Activated CD4-positive, alpha-beta T cell treated with anti-CD3 and anti-CD28 coated beads, Interleukin-2, amount 50 U/mL, for 16 hours (primary cell): ENCODE data around the gene QSOX2.

Experiments
- DNase-seq: peaks from one replicate; pipeline ENCODE4 v3.0.0-alpha.2; 2020

Gene QSOX2

DNA sequence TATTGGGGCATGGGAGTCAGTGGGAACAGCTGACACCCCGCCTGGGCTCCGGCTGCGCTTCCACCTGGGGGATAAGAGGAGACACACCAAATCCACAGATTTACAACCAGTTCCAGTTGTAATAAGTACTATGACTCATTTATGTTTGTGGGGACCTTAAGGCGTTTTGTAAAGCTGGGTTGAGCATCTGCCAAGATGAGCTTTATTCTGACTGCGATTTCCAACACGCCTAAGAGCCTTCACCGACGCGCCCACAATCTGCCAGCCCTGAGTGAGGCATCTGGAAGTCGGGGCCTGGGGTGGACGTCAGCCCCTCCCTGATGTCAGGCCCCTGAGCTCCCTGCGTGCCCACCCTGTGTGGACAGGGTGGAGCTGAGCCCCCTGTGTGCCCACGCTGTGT lies 26.3 kb downstream of the QSOX2 start:
- no peak for DNase-seq

DNA sequence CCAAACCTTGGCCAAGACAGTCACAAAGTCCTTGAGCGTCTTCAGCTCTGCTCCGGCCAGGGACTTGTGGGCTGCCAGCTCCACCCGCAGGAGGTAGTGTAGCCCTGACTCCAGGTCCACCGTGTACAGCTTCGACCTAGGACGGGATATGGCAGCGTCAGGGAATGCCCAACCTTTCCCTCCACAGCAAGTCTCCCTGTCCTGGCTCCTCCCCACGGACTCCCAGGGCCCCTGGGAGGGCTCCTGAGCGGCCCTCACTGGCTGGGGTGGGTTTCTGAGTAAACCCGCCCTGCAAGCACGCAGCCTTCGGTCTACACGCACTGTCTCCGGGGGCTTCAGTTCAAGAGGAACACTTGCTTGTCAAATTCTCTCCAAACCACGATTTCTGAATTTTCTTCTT lies 26.9 kb downstream of the QSOX2 start:
- no peak for DNase-seq

DNA sequence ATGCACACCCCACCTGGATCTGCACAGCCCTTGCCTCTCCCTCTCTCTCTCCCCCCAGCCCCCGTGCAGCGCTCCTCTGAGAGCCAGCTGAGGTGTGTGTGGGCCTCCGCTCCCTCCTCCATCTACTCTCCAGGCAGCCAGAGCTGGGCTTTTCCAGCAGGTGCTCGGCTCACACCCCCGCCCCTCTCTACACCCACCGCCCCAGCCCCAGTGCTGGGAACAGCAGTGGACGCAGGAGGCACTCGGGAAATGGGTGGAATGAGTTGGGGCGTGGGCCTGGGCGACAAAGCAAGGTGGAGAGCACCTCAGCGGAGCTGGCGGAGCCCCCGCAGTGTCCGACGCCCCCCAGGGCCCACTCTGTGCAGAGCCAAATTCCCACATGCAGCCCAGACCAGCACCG lies 27.3 kb downstream of the QSOX2 start:
- DNase-seq: no peak

DNA sequence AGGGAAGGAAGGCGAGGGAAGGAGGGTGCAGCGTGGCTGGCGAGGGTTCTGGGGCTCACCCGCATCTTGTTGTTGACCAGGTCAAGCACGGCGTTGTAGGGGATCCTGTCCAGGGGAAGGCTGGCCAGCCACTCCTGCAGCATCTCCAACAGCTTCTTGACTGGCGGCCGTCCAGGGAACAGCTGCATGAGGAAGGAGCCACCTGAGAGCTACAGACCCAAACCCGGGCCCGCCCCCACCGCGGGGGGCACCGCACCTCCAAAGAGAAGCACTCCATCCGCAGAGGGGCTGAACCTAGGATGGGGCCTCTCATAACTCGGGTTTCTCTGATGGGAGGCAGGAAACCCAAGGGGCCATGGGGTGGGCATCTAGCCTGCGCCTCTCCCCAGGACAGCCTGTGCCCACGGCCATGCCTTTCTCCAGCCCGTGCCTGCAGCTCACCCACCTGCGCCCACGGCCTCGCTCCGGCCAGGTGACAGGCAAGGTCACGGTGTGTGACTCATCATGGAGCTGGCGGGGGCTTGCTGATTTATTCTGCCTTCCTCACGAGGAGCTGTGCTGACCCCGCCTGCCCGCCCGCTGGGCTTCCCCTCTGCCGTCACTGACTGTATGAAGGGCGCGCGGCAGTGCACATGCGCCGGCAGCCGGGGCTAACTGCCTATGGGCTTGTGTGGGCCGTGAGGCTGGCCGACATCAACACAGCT lies 28.9 kb downstream of the QSOX2 start:
- no peak for DNase-seq

DNA sequence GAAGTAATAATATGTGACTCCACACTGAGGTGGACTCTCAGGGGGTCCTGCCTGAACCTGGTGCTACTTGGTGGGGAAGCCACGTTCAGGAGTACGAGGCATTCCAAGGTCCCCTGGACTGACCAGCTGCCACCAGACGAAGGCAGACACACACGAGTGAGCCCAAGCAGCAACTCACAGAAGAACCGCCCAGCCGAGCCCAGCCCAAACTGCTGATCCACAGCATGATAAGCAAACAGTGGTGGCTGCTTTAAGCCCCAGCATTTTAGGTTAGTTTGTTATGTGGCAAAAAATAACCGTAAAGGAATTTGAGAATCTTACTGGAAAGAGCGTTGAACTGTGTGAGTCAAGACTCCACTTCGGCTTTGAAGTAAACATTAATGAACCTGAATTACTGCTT lies 31.9 kb downstream of the QSOX2 start:
- no peak for DNase-seq

DNA sequence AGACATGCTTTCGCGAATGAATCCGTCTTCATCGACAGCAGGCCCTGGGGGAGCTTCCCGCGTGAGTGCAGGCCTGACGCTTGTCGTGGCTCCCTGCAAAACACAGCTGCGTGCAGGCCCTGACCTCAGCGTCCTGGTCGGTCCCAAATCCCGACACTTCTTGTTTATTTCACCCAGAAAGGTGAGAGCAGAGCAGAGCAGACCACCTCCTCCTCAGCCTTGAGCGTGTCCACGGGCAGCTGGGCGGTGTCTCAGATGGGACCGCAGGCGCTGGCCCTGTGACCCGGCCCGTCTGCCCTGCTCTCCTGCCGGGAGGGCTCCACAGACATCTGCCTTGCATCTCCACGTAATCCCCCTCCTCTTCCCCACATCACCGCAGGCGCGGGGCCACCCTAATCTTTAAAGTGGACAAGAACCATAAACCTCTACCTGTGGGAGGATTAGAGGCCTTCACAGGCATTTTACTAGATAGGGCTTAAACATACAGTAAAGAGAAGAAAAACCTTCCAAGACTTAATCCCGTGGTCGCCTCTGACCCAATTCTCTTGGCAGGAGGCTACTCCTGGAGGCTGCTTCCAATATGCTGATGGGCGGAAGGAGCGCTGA lies 33.2 kb downstream of the QSOX2 start:
- DNase-seq: no peak

DNA sequence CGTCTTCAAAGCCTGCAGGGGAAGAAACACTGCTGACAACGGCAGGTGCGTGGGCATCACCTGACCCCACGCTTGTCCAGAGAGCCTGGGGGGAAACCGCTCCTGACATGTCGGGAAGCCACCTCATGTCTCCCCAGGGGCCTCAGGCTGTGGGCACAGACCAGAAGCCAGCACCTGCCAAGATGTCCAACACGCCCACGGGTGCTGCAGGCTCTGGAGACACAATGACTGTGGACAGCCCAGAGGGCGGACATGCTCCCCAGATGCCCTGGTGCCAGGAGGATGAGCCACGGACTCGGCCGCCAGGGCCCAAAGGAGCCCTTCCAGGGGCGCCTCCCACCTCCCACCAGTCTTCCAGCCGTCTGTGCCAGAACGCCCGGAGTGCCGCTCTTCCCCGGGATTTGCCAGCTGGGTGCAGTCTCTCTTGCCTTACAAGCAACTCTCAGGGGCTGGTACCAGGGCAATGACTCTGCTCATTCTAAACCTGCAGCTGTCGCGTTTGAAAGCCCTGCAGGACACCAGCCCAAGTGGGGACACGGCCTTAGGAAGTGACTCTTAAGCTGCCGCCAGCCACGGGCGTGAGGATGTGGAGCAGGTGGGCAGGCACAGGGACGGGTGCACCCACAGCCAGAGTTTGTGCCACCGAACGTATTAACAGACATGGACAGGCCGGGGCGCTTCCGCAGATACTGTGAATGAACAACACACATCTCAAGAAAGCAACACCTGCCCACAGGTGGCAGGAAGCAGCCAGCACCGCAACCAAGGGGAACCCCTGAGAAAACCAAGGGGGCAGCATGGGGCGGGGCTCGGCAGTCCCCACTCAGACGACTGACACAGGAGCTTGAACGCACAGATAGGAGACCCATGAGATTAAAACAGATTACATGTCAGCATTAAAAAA lies 33.9 kb downstream of the QSOX2 start:
- no peak for DNase-seq

DNA sequence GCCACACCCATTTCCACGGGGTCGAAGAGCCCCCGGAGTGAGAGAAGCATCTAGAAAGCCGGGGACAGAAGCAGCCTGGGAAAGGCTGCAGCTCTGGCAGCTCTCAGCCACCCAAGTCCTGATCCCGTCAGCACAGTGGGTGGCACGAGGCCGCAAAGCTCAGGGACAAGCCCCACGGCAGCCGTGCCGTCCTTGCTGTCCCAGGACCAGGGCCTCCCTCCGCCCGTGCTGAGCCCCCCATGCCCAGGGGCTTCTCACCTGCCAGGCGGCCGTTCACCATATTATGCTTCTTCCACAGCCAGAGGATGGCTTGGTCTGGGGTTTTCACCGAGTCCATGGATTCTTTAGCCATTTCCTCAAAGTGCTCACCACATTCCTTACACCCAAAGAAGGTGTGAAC lies 34.6 kb downstream of the QSOX2 start:
- DNase-seq: no peak

DNA sequence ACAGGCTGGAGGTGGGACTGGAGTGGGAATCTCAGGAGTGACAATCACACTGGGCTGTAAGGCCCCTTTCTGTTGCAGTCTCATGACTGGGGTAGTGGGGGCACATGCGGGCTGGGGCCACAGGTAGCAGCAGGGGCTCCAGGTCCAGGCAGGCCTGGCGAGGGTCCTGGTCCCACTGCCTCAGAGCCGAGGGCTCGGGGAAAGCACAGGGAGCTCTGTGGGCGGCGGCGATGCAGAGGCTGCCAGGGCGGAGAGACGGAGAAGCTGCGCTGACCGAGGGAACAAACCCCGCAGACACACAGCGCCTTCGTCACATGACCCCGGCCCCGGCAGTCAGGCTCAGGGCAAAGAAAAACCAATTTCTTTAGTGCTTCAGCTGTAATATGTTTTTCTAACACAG lies 35.3 kb downstream of the QSOX2 start:
- DNase-seq: no peak

DNA sequence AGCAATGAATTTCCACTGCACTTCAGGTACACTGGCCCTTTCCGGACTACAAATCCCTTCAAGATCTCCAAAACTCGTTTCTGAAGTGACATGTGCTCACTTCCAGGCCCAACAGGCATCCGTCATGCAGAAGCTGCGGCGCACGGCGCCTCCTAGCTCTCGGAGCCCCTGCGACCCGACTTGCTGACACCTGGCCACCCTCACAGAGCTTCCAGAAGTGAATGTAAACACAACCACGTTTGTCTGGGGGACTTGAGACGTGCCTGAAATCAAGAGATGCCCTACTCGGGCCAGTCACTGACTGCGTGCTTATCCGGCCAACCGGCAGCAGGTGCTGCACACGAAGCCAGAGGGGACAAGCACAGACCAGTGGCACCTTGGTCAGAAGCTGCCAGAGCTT lies 35.8 kb downstream of the QSOX2 start:
- DNase-seq: no peak

DNA sequence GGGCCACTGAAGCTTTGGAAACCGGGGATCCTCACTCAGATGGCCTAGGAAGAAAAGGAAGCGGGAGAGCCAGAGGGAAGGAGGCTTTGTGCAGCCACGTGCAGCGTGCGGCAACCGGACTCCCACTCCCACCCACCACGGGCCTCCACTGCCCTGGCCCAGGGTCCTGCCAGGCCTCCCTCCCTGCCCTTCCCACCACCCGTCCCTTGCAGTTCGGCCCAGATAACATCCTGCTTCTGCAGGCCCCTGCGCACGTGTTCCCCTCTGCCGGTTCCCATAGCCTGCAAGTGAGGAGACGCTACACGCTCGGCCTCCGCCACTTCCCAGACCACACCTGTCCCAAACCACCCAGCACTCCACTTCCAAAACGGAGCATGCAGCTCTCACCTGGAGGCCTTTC lies 36.4 kb downstream of the QSOX2 start:
- DNase-seq: no peak

DNA sequence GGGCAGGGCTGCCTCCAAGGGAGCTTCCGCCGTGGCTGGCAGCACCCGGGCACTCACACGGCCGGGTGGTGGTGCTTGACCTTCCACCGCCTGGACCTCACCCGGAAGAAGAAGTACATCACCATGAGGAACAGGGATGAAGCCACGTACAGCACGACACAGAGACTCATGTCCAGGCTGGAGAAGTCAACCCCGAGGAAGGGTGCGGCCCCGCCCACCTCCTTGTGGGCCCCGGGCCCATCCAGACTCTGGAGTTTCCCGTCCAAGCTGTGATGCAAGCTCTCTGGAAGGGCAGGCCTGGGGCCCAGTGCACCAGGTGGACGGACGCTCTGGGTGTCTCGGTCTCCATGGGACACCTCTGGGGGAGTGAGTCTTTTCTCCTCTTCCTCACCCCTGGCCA lies 36.9 kb downstream of the QSOX2 start:
- no peak for DNase-seq

DNA sequence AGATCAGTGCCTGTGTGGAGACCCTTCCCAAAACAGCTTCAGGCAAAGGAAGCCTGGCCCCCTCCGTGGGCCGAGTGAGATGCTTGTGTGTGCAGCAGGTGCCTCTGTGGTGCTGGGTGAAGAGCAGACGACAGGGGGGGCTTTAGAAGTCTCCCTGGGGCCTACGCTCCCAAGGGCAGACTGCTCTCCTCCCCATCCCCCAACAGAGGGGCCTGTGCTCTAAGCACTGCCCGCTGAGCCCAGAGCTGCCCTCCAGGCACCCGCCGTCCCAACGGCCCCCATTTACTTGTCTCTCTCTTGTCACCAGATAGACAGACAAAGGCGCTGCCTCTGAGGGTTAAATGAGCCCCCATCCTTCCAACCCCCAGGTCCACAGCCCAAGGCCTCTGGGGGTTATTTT lies 38.0 kb downstream of the QSOX2 start:
- no peak for DNase-seq

DNA sequence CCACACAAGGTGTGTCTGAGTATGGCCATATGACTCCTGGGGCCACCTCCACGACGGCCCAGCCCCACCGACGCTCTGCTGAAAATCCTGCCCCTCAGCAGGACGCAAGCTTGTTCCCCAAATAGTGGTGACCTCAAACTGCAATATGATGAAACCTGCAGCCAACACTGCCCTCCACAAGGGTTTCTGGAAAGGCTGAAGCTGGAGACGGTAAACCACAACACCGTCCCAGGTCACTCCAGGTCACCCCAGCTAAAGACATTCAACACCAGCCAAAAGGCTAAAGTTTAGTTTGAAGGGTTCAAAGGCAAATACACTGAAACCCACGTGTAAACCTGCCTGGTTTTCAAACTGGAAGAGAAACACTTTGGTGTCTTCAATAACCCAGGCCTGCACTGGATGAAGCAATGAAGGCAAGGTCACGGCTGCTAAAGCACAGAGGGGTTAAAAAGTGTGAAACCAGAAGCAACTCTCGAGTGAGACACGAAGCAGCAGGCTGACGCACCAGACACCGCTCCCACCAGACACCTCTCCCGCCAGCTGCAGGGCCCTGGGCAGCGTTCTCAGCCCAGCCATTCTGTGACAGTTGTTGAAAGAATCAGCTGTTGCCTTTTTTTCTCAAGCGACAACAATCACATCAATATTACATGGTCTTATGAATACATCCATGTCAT lies 38.9 kb downstream of the QSOX2 start:
- DNase-seq: no peak

DNA sequence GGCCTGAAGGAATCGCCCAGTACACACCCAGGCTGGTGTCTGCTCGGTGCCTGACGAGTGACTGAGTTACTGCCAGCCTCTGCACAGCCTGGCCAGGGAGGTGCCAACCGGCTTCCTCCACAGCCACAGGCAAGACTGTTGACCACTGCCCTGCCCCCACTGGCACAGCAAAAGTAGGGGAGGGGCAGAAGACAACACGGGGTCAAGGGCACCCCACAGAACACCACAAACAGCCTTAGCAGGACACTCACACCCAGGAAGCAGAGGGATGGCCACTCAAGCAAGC lies 40.0 kb downstream of the QSOX2 start:
- DNase-seq: no peak

DNA sequence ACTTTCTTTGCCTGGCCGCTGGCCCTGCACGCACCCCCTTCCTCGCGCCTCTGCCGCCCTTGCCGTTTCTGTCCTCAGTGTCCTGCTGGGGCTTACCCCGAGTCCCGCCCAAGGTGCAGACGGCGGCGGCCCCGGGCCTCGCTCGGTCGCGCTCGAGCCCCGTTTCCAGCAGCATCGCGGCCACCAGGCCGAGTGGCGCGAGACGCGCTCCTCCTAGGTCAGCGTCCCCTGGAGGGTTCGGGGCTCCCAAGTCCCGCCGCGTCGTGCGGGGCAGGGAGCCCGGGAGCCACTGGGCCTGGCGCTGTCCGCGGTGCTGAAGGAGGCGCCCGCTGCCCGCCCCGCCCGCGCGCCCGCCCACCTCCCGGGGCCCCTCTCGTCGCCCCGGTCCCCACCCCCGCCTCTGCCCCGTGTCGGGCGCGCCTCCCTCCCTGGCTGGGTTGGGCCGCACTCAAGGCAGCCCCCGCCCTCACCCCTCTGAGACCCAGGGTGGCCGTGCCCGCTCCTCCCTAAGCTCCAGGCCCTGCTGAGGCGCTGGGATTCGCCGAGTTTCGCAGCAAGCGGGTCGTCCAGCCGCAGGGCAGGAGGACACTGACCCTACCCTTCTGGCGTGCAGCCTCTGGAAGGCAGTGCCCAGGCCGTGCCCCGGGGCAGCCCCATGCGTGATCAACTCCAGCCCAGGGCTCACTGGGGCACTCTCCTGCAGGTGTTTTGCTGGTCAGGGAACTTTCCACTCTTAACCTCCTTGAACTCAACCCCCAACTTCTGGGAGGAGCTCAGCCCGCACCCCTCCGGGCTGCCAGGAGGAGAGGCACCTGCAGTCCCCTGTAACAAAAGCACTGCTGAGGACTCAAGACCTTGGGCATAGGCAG lies 40.5 kb downstream of the QSOX2 start, which contains the start of gene LHX3:
Gene LHX3, minus strand, starts transcription at position 291 of the 869 bp plus-strand sequence. Its CDS starts 116 bp downstream, at position 175.
- no peak for DNase-seq

DNA sequence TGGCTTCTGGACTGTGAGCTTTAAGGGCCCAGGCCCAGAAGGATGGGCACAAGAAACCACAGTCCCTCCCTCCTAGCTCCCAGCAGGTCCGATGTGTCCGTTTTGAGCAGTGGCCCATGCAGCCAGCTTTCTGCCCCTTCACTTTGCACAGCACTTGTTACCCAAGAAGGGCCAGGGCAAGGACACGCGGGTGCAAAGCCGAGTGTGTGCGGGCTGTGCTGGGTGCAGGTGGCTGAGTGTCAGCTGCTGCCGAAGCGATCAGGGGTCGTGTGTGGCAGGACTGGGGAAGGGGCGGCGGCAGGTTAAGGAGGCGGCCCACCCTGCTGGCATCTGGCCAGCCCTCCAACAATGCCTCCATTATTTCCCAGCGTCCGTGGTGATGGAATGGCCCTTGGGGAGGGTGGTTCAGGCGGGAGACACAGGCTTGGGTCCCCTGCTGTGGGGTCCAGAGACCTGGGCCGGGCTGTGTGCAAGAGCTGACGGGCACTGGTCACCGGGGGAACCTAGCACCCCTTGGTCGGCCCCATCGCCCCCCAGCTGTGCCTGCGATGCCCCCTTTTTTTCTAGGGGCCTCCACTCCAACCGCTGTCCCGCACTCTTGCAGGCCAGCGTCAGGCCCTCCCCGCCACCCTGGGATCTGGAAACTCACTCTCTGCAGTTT lies 41.3 kb downstream of the QSOX2 start:
- no peak for DNase-seq

DNA sequence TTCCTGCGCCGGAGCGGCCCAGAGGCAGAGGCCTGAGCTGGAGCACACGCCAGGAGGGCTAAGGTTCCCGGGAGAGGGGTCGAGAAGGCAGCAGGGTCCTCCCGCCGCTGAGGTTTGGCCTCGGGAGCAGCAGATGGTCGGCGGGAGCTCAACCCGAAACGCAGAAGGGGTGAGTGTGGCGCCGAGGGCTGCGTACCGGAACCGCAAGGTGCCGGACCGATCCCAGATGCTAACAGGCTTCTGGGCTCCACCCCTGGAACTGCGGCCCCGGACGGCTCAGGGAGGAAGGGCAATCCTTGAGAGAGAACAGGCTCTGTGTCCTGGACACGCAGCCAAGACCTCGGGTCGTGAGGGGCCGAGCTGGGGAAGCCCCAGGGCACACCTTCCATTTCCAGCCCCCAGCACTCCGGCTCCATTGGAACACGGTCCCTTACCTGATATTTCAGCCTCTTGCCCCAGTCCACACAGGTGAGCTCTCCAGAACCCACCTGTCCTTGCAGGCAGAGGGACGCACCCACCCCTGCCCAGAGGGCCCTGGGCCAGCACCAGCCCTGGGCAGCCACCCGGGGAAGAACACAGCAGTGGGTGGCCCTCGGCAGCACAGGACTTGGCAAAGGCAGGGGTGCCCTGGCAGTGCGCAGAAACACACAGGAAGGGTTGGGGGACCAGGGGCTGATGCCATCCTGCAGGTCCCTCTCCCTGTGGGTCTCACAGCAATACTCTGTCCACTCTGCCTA lies 42.0 kb downstream of the QSOX2 start:
- no peak for DNase-seq

DNA sequence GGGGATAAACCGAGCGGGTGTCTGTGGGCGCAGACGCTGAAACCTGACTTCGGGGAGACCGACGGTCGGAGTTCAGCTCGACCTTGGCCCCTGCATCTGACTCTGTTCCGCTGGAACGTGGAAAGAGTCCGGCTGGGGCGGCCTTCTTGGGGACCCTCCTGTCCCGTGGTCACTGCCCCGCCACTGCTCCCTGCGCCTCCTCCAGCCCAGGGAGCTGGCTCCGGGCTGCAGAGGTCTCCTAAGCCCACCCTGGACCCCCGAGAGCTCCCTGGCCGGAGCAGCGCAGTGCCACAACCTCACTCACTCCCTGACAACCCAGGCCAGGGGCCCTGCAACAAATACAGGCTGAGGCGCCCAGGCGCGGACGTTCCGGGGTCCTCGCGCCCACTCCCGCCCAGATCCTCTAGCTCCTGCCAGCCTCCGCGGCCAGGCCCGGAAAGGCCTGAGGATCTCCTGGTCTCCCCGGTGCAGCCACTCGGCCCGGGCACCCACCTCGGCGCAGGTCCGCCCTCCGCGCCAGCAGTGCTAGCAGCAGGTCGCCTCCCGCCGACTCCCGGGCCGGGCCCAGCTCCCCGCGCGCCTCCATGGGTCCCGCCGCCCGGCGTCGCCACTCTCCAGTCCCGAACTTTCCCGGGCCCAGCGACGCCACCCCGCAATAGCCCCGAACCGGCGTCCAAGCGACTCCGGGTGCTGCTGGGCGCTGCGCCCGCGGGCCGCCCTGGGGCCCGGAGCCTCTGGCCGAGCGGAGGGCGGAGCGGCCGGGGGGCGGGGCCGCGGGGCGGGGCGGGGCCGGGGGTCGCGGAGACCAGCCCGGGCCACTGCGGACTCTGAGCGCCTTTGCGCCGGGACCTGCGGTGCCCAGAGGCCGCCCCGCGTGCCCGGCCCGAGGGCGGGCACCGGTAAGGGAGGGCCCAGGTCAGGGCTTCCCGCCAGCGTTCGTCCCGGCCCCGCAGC lies 42.9 kb downstream of the QSOX2 start:
- no peak for DNase-seq
